Transverse colon (tissue), 4 donors: ENCODE measurements around the gene AGAP1. TPM values are rescaled to one million over a fixed set of nuclear protein-coding genes. Genes with fewer than 3 reads are reported as not detected.

ENCODE experiments used
- DNase-seq: peaks from one replicate; pipeline ENCODE4 v3.0.0-alpha.2; 2019
- H3K27ac ChIP-seq, 4 donors: fragments of 200-600 bp; sonication (generic); 2 replicates each; pipeline ENCODE4 v1.5.1; 2016 to 2018; ENCODE audit warnings: inconsistent platforms in 4 of 4
- H3K27me3 ChIP-seq: fragments of 200-600 bp; sonication (generic); 2 replicates; pipeline ENCODE4 v1.5.1; 2017; ENCODE audit warnings: inconsistent platforms
- H3K36me3 ChIP-seq, 4 donors: fragments of 200-600 bp; sonication (generic); 2 replicates each; pipeline ENCODE4 v1.5.1; 2017 to 2019; ENCODE audit warnings: inconsistent platforms in 4 of 4
- H3K4me1 ChIP-seq, 4 donors: fragments of 200-600 bp; sonication (generic); 2 replicates each; pipeline ENCODE4 v1.5.1; 2017 to 2020; ENCODE audit warnings: inconsistent platforms in 4 of 4
- H3K4me3 ChIP-seq, 4 donors: fragments of 200-600 bp; sonication (generic); 1 replicate in 1 of 4; 2 replicates in 3 of 4; pipeline versions ENCODE4 v1.5.1 to v1.6.1; 2017 to 2019; ENCODE audit warnings: inconsistent platforms in 4 of 4
- H3K9me3 ChIP-seq, 2 donors: fragments of 200-600 bp; sonication (generic); 2 replicates each; pipeline ENCODE4 v1.5.1; 2017 to 2019; ENCODE audit warnings: inconsistent platforms in 2 of 2
- CTCF ChIP-seq, 5 experiments: fragments of 200-600 bp in 3 of 5; fragments of 450-650 bp in 2 of 5; sonication (generic) in 3 of 5; IDR thresholded peaks; 1 replicate in 2 of 5; 2 replicates in 3 of 5; pipeline ENCODE4 v1.5.1; 2016 to 2017; ENCODE audit warnings: antibody characterized with exemption in 5 of 5, inconsistent platforms in 3 of 5, mild to moderate bottlenecking in 2 of 5, moderate library complexity in 1 of 5
- EP300 ChIP-seq: sonication (generic); formaldehyde crosslinking; IDR thresholded peaks from one replicate; pipeline ENCODE4 v1.6.1; 2017; ENCODE audit warnings: antibody characterized with exemption, low read depth
- POLR2A ChIP-seq: fragments of 450-650 bp; IDR thresholded peaks from one replicate; pipeline ENCODE4 v1.6.1; 2016; ENCODE audit warnings: antibody characterized with exemption, mild to moderate bottlenecking, moderate library complexity
- POLR2AphosphoS5 ChIP-seq, 3 donors: sonication (generic); formaldehyde crosslinking; IDR thresholded peaks; one replicate each; pipeline ENCODE4 v1.6.1; 2016; ENCODE audit warnings: antibody characterized with exemption in 3 of 3
- WGBS, 2 donors: methylation state at CpG; one replicate each; pipeline ENCODE4 v1.1.5; 2018; ENCODE audit warnings: low coverage in 1 of 2; 5-methylcytosine and 5-hydroxymethylcytosine counted together
- in situ Hi-C, 4 donors: fragments of 200-750 bp; cut with MboI; loops; one replicate each; pipeline versions ENCODE4 v1.15.0 to v1.15.1; 2017; ENCODE audit warnings: low sequenced_read_pairs in 3 of 4, low pct_ligation_motif_present in 1 of 4, low pct_unique_long_range_greater_than_20kb in 1 of 4
- intact Hi-C: fragments of 100-400 bp; cut with DNase I; formaldehyde crosslinking; loops from one replicate; pipeline ENCODE4 v1.15.1; 2023; ENCODE audit warnings: low total_unique reads
- total RNA-seq, 4 donors: library from RNA; depleted of rRNA; stranded (reverse); fragments of >200 nt; gene quantifications; one replicate each; pipeline ENCODE4 v1.1.0, GENCODE V29; 2016

Gene AGAP1
- total RNA-seq, 4 donors from 2014 or later: 56.1 to 96.9 (median 71.2) TPM

- in situ Hi-C loops (no loop called here), intact Hi-C loops (no loop called here)
- 87% methylated on average over 3 of the region's 3 CpGs; no CpG with 5 or more reads in 1 of the 2 donors for WGBS, 2 donors
- Histone ChIP-seq H3K4me3 (no peak overlapping the region), H3K4me1 (no peaks in the 10 kb centered on the region), H3K9me3 (no peaks in the 10 kb centered on the region), H3K27me3 (no peaks in the 10 kb centered on the region), H3K27ac (no peak overlapping the region), H3K36me3 (peaks cover 0 to 14% (median under 1%) of the 10 kb centered on the region in 4 donors)
- DNase-seq: no peak
- TF ChIP-seq POLR2AphosphoS5 (IDR thresholded peaks at IDR 0.05) (no peak), CTCF (IDR thresholded peaks at IDR 0.05) (no peak)
Measured at GRCh38 chr2:235910067-235910466, 416.2 kb downstream of the AGAP1 start.

GRCh38 chr2:235911125-235911524 is 417.3 kb downstream of the AGAP1 start:
- intact Hi-C loops (no loop called here), in situ Hi-C loops (no loop called here)
- DNase-seq: no peak
- TF ChIP-seq EP300 (no peak), CTCF (IDR thresholded peaks at IDR 0.05) (no peak), POLR2AphosphoS5 (IDR thresholded peaks at IDR 0.05) (no peak), POLR2A (no peak)
- Histone ChIP-seq H3K4me3 (no peak overlapping the region), H3K27ac (no peak overlapping the region), H3K27me3 (no peaks in the 10 kb centered on the region), H3K36me3 (peaks cover 0 to 14% (median 2%) of the 10 kb centered on the region in 4 donors), H3K9me3 (no peaks in the 10 kb centered on the region), H3K4me1 (no peaks in the 10 kb centered on the region)
- WGBS, 2 donors: 79 to 85% methylated on average over 4 to 6 of the region's 6 CpGs

- in situ Hi-C loops: no loop called here
- 50 to 82% methylated on average over 2 to 10 of the region's 10 CpGs for WGBS, 2 donors
- no peak overlapping the region for H3K4me3 ChIP-seq
- no peaks in the 10 kb centered on the region for H3K4me1 ChIP-seq
- intact Hi-C loops: no loop called here
- H3K36me3 ChIP-seq: peaks cover 0 to 14% (median 2%) of the 10 kb centered on the region in 4 donors
- no peaks in the 10 kb centered on the region for H3K27me3 ChIP-seq
- H3K27ac ChIP-seq: no peak overlapping the region
- DNase-seq: no peak
- TF ChIP-seq CTCF (IDR thresholded peaks at IDR 0.05): no peak
- no peak for TF ChIP-seq POLR2A
- no peak for TF ChIP-seq POLR2AphosphoS5 (IDR thresholded peaks at IDR 0.05)
- TF ChIP-seq EP300: no peak
- no peaks in the 10 kb centered on the region for H3K9me3 ChIP-seq
Measured at GRCh38 chr2:235911633-235912233, 417.9 kb downstream of the AGAP1 start.

GRCh38 chr2:235914756-235915155 is 420.9 kb downstream of the AGAP1 start:
- Histone ChIP-seq H3K36me3 (peaks cover 0 to 11% (median 2%) of the 10 kb centered on the region in 4 donors), H3K27ac (no peak overlapping the region), H3K27me3 (no peaks in the 10 kb centered on the region), H3K9me3 (no peaks in the 10 kb centered on the region), H3K4me1 (no peaks in the 10 kb centered on the region), H3K4me3 (no peak overlapping the region)
- in situ Hi-C loops (no loop called here), intact Hi-C loops (no loop called here)
- TF ChIP-seq EP300: no peak
- no peak for TF ChIP-seq POLR2A
- no peak for TF ChIP-seq POLR2AphosphoS5 (IDR thresholded peaks at IDR 0.05)
- no peak for TF ChIP-seq CTCF (IDR thresholded peaks at IDR 0.05)
- DNase-seq: no peak
- 80 to 91% methylated on average over 1 to 9 of the region's 9 CpGs for WGBS, 2 donors
